Measurements from ENCODE around the gene GMCL1.
"Not testable (repeated sequence)": the region's sequence is repeated elsewhere in the genome, so short reads cannot be mapped to it uniquely, and the experiment has no call there.

Gene GMCL1

DNA sequence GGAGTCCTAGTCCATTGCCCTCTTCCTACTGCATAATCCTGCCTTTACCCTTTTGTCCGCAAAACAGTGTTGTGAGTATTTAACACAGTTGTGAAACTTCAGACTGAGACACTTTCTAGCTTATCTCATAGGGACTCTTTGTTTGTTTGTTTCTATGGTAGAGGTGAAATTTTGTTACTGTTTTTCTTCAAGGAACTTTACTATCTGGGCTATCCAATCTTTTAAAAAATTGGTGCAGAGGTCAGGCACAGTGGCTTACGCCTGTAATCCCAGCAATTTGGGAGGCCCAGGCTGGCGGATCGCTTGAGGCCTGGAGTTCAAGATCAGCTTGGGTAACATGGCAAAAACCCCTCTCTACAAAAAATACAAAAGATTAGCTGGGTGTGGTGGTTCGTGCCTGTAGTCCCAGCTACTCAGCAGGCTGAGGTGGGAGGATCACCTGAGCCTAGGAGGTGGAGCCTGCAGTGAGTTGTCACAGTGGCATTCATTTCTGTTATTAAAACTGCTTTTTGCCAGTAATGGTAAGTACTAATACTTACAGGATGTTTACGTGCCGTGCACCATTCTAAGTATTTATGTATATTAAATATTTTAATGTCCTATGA, 18.8 kb downstream of the GMCL1 start:
- FAIRE-seq, result no peak

GRCh38 chr2:69858261-69858660, 28.8 kb downstream of the GMCL1 start:
- FAIRE-seq, result no peak

- FAIRE-seq, result no peak
Measured at GRCh38 chr2:69863298-69863697, 33.8 kb downstream of the GMCL1 start.

- no peak for FAIRE-seq
Measured at GRCh38 chr2:69888451-69888850, 59.0 kb downstream of the GMCL1 start.

- FAIRE-seq, result no peak
Measured at GRCh38 chr2:69889302-69889701, 59.8 kb downstream of the GMCL1 start.

DNA sequence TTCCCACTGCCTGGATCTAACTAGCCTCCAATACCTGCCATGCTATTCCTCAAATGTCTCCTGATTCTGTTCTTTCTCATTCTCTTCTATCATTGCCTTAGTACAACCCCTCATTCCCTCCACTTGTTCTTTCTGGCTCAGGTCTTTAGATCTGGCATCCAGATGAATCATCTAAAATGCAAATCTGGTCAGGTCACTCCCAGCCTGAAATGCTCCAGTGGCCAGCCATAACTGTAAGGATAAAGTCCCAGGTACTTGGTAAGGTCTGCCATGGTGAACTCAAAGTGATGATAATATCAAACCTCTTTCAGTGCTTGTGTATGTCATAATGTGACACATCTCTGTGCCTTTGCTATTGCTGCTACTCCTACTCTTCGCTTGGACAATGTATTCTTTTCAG, 61.4 kb downstream of the GMCL1 start:
- FAIRE-seq, result no peak

- not testable (repeated sequence) for FAIRE-seq
Measured at GRCh38 chr2:69892838-69893424, 63.5 kb downstream of the GMCL1 start.

DNA sequence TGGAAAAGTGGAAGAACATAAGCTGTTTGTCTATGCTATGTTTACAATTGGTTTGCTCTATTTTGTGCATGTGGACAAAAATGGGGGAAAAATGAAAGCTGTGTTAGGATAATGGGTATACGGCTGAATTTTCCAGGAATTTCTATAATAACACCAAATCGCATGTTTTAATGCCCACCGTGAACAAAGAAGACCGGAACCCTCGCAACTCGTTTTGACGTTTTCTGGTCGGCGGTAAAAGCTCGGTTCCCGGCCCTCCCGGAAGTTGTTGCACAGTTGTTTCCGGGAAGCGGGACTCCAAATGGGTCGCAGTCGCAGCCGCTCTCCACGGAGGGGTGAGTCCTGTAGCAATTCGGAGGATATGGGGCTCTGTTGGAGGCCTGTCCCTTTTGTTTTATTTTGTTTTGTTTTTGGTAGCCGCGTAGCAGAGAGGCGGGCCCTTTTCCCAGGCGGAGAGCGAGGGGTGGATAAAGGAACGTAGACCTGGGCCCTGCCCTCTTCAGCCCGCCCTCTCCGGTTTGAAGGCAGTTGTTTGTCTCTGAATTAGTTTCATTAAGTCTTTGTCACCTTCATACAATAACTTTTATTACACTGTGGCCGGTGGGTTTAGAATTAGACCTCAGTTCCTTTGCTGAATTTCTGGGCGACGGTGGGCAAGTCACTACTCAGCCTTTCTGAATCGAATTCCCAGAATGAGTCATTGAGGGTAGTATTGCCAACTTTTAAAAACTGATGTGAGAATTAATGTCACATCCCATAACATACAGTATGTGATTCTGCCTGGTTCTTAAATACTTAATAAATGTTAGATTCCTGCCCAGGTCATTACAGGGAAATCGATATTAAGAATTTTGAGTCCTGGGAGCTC, 64.5 kb downstream of the GMCL1 start, which contains the start of gene SNRNP27:
TSS of gene SNRNP27 (plus strand) at position 273 of the 868 bp plus-strand sequence. CDS start at position 302, 29 bp downstream.
- FAIRE-seq, result no peak

DNA sequence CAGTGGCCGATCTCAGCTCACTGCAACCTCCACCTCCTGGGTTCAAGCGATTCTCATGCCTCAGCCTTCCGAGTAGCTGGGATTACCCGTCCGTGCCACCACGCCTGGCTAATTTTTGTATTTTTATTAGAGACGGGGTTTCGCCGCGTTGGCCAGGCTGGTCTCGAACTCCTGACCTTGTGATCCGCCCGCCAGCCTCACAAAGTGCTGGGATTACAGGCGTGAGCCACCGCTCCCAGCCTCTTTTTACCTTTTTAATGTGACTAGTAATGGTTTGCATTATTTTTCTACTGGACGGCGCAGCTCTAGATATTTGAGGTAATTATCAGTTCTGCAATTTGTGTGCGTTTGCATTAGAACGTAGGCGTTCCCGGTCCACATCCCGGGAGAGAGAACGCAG, 65.3 kb downstream of the GMCL1 start:
- not testable (repeated sequence) for FAIRE-seq

- no peak for FAIRE-seq
Measured at GRCh38 chr2:69902213-69902922, 72.9 kb downstream of the GMCL1 start.

DNA sequence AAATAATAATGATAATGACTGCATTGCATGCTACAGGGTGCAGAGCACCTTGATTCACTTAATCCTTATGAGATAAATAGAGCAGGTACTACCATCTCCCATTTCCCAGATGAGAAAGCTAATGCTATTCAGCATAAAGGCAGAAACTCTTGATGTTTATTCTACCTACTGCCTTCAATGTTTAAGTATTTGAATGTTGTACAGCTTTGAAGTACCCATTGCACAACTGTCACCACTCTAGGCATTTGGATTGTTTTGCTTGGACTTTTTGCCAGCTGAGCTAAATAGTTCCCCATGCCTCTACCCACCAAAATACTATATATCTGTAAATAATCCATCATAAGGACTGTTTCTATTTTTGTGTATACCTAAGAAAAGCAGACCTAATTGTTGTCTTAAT, 77.8 kb downstream of the GMCL1 start:
- no peak for FAIRE-seq

DNA sequence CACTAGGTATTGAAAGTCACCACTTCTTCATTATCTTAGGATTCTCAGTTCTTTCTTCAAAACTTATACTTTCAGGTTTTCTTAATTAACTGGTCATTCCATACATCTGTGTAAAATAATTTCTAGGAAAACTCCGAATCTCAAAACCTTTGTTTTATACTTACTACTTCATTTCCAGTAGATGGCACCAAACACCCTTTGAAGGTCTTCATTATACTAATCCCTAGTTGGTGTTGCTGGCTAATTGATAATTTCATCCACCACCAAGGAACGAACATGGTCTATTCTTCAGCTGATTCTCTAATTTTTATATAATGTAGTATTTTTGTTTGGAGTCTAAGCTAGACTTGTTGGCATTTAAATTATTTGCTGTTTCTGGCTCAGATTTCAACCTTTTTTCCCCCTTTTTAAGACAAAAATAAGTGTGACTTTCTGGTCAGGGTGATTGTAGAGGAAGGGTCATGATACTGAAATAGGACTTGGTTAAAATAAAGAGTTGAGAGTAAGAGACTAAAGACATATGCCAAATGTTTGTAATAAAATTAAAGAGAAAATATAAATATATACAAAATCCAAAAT, 82.6 kb downstream of the GMCL1 start:
- peak; percentile 97 for FAIRE-seq

DNA sequence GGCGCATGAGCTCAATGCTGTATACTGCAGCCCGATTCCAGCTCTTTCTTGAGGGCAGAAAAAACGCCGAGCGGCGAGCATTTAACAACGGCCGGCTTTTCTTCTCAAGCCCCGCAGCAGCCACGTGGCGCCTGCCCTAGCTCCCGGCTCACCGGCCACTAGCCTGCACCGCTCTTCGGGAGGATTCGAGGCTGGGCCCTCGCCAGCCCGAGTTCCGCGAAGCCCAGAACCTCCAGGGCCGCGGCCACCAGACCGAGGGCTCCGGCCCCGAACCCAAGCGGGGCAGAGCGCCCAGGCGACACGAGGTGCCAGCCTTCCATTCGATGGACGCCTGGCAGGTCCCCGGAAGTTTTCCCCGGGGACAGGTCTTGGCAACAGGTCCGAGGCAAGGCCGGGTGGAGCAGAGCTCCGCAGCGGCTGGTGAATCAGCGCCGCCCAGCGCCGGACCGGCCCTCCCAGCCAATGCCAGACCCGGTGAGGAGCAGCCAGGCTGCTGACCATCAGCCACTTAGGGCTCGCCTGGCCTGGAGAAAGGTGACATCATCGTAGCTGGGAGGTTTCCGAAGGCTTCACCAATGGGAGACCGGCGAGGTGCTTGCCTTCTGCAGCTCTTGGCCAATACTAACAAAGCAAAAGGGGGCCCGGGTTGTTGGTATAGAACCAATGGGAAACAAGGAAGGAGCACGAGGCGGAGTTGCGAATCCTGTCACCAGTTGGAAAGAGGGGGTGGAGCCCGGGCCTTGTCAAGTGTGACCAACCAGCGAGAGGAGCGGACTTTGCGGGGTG, 84.9 kb downstream of the GMCL1 start:
- FAIRE-seq, result peak; percentile 100

DNA sequence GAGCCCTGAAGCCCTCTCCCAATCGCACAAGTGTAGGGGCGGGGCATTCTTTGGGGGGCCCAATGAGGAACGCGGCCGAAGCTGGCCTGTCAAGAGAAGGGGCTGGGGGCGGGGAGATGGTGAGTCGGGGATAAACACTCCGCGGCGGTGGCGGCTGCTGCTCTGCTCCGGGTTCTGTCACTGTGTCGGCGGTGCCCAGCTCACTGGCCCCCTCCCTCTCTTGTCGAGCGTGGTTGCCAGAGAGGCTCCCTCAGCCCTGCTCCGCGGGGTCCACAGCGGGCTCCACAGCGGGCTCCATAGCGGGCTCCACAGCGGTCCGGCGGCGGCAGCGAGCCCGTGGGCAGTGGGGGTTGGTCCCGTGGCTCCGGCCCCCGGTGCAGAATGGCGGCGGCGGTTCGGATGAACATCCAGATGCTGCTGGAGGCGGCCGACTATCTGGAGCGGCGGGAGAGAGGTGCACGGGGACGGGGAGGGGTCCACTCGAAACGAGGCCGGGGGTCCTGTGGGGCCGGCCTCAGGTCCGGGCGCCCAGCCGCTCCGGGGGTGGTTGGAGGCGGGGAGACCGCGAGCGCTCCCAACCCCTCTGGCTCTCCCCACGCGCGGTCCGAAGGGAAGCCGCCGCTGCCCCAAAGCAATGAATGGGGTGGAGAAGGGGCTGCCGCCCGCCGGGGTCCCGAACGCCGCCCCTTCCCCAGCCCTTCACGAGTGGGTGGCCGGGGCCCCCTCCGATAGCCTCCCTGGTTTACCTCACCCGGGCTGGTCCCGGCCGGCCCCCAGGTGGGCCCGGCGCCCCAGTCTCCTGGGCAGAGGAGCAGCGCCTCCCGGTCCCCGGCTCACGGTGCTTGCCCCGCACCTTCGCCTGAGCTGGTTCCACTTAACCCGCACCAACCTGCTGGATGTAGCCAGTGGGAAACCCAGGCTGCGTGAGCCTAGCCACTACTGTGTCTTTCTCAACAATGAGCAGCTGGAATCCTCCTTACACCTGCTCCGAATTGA, 85.8 kb downstream of the GMCL1 start, which contains the start of gene MXD1:
TSS of gene MXD1 (plus strand) at position 160 of the 996 bp plus-strand sequence. CDS start at position 382, 222 bp downstream.
- no peak for FAIRE-seq

DNA sequence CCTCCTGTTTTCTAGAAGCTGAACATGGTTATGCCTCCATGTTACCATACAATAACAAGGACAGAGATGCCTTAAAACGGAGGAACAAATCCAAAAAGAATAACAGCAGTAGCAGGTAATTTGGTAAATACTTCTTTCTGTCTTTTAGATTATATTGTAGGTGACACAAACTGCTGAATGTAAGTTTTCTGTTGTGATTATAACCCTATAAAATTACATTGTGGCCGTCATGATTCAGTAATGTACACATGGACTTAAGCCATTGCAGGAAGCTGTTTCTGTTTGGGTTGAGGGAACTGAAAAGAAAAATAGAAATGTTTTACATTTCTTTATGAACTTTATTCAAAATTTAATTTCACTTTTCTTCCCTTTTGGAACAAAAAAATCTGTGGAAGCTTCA, 86.6 kb downstream of the GMCL1 start:
- no peak for FAIRE-seq

GRCh38 chr2:69917852-69918251, 88.4 kb downstream of the GMCL1 start:
- FAIRE-seq, result no peak

- FAIRE-seq, result no peak
Measured at GRCh38 chr2:69918401-69918800, 88.9 kb downstream of the GMCL1 start.

DNA sequence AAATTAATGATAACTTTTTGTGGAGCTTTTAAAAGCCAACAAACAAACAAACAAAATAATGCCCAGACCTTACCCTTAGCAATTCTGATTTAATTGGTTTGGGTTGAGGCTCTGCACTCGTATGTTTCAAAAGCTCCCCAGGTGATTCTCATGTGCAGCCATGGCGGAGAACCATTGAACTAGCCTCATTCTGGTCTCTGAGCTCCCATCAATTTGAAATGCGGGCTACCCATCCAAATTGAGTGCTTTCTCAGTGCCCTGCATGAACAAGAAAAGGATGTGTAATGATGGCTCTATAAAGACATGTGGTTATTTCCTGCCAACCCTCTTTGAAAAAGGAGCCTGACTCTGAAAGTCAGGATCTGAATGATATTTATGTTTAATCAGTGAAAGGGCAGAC, 93.7 kb downstream of the GMCL1 start:
- FAIRE-seq, result no peak

DNA sequence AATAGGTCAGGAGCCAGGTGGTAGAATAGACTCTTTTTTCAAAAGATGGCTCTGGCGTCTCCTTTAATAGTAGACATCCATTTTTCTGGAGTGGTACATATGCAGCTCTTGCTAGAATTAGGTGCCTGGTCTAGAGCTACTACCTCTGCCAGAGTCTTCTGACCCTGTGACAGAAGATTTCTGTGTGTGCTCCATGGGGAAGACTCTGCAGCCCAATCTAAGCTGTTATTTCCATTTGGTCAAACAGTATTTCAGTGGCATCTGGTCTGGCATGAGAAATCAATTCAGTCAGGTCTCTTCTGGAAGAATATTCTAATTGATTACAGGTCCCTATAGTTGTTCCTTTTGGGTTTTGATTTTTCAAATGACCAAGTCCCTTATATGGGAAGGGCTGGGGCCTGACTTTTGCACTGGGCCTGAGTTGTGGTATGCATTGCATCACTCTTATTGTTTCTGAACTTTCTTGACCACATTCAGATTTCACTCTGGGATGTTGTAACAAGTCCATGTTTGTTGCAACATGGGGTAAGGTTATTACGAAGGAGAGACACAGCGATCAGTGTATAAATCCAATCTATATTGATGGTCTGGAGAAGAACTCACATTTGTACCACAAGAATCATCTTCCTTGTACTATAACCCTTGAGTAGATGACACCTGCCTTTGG, 97.5 kb downstream of the GMCL1 start:
- FAIRE-seq, result no peak

All from A204.1 (cell line).